ENCODE measurements around the gene SART3.
"Not testable (repeated sequence)": the region's sequence is repeated elsewhere in the genome, so short reads cannot be mapped to it uniquely, and the experiment has no call there.

The SART3 gene

GRCh38 chr12:108598553-108599250 is 37.7 kb upstream of the SART3 start:
- in situ Hi-C loops (cut with MboI; ENCODE audit: low sequenced_read_pairs) = no loop called here

- in situ Hi-C loops (cut with MboI; ENCODE audit: low sequenced_read_pairs) = no loop called here
These were observed 36.8 kb upstream of the SART3 start, which contains the start of gene TMEM119 for GRCh38 chr12:108597559-108598471. TSS of gene TMEM119 (minus strand) at chr12:108598084. CDS start at chr12:108592383, 5,701 bp downstream.

GRCh38 chr12:108596854-108597558 is 36.0 kb upstream of the SART3 start:
- in situ Hi-C loops (cut with MboI; ENCODE audit: low sequenced_read_pairs) = no loop called here

GRCh38 chr12:108595711-108596647 is 35.0 kb upstream of the SART3 start:
- in situ Hi-C loops (cut with MboI; ENCODE audit: low sequenced_read_pairs) = no loop called here

GRCh38 chr12:108594960-108595710 is 34.2 kb upstream of the SART3 start:
- in situ Hi-C loops (cut with MboI; ENCODE audit: low sequenced_read_pairs) = no loop called here

GRCh38 chr12:108594323-108594903 is 33.4 kb upstream of the SART3 start:
- in situ Hi-C loops (cut with MboI; ENCODE audit: low sequenced_read_pairs) = no loop called here

GRCh38 chr12:108592033-108592909 is 31.3 kb upstream of the SART3 start:
- in situ Hi-C loops (cut with MboI; ENCODE audit: low sequenced_read_pairs) = no loop called here

GRCh38 chr12:108591267-108591980 is 30.5 kb upstream of the SART3 start:
- in situ Hi-C loops (cut with MboI; ENCODE audit: low sequenced_read_pairs) = no loop called here

- in situ Hi-C loops (cut with MboI; ENCODE audit: low sequenced_read_pairs) = not testable (repeated sequence)
These were observed 29.5 kb upstream of the SART3 start for GRCh38 chr12:108590463-108590862.

GRCh38 chr12:108589840-108590229 is 28.9 kb upstream of the SART3 start:
- in situ Hi-C loops (cut with MboI; ENCODE audit: low sequenced_read_pairs) = no loop called here

- in situ Hi-C loops (cut with MboI; ENCODE audit: low sequenced_read_pairs) = no loop called here
These were observed 28.3 kb upstream of the SART3 start for GRCh38 chr12:108589028-108589839.

- in situ Hi-C loops (cut with MboI; ENCODE audit: low sequenced_read_pairs) = no loop called here
These were observed 26.9 kb upstream of the SART3 start for GRCh38 chr12:108587826-108588225.

- in situ Hi-C loops (cut with MboI; ENCODE audit: low sequenced_read_pairs) = no loop called here
These were observed 25.3 kb upstream of the SART3 start for GRCh38 chr12:108586306-108586705.

GRCh38 chr12:108585864-108586263 is 24.9 kb upstream of the SART3 start:
- in situ Hi-C loops (cut with MboI; ENCODE audit: low sequenced_read_pairs) = no loop called here

GRCh38 chr12:108584456-108585065 is 23.6 kb upstream of the SART3 start:
- in situ Hi-C loops (cut with MboI; ENCODE audit: low sequenced_read_pairs) = no loop called here

- in situ Hi-C loops (cut with MboI; ENCODE audit: low sequenced_read_pairs) = no loop called here
These were observed 23.0 kb upstream of the SART3 start for GRCh38 chr12:108583991-108584390.

Data from hTERT RPE-1 (cell line).